NOMO-1 treated with DMSO at 0.1 percent for 48 hours (cell line): ENCODE measurements around the gene SPATA21.

Experiments used
- DNase-seq: peaks from one replicate; lab custom pipeline; 2025; ENCODE audit not compliant: unreplicated experiment; lab: John Stamatoyannopoulos, UW

SPATA21 gene

DNA sequence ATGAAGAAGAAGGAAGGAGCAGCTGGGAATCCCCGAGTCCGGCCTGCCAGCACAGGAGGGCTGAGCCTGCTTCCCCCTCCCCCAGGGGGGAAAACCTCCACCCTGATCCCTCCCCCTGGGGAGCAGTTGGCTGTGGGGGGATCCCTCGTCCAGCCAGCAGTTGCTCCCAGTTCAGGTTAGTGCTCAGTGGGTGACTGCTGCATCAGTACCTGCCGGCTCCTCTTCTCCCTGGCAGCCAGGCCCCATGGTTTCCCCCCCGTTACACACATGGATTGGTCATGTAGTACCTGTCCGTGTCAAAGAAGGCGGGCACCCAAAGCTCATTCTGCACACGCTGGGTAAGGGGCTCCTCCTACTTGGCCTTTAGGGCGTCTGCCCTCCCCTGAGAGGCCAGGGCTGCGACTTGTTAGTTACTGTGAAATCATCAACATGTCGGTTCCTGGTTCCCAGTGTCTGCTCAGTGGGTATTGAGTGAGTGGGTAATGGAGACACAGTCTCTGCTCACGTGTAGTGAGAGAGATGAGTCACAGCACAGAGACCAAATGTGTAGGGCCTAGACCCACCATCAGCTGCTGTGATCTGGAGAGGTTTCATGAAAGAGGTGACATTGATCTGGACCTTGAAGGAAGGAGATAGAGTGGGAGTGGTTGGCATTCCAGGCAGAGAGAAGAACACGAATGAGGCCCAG lies 14.8 kb upstream of the SPATA21 start:
- no peak for DNase-seq

DNA sequence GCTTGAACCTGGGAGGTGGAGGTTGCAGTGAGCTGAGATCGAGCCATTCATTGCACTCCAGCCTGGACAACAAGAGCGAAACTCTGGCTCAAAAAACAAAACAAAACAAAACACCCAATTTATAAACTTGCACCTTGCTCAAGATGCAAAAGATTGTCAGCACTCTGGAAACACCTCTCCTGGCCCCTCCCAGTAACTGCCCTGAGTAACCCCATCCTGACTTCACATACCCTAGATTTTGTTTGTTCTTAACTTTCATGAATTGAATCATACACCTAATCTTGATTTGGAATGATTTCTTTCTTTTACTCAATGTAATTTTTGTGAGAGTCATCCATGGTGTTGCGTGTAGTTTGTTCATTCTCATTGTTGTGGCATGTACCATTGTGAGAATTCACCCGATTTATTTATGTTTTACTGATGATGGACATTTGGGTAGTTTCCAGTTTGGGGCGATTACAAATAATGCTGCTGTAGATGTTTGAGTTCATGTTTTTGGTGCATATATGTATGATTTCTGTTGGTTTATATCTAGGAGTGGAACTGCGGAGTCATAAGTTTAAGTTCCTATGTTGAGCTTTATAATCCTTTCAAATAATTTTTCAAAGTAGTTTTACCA lies 13.7 kb upstream of the SPATA21 start:
- DNase-seq, result no peak

DNA sequence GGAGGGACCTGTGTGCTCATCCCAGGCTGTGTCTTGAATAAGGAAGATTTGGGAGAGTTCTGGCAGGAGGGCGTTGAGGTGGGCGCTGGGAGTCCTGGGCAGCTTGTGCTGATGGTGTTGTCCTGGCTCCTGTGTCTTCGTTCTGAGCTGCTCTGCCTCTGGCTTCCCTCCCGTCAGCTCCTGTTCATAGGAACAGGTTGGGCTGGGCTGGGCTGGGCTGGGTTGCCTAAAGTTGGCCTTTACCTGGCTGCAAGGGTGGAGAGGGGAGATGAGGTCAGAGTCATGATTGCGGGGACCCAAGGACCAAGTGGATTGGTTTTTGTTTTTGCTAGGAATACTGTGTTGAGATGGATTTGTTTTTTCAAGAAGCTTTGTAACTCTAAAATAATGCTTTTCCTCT lies 12.4 kb upstream of the SPATA21 start:
- DNase-seq, result no peak

DNA sequence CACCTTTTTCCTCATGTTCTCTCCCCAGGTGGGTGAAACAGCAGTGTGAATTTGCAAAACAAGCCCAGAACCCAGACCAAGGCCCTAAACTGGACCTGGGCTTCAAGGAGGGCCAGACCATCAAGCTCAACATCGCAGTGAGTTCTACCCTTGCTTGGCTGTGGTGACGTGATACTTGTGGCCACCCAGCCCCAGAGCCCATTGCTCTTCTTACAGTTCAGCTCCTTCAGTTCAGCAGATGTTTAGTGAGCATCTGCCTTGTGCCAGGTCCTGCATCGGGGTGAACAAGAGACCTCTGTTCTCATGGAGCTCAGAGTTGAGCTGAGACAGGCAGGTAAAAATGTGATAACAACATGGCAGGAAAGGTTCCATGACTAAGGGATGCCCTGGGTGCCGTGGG lies 11.8 kb upstream of the SPATA21 start:
- no peak for DNase-seq

DNA sequence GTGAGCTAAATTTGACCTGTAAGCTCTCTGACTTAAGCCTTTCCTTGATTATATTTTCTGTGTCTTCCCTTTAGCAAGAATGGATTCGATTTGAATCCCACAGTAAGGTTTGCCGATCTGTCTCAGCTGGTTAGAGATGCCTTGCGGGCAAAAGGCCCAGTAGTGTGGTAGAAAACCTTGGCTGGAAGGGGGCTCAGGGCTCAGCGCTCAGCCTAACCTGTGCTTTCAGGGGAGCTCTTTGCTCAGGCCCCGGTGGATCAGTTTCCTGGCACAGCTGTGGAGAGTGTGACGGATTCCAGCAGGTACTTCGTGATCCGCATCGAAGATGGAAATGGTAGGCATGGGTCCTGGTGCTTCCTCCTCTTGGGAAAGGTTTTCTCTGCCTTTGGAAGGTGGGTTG lies 10.4 kb upstream of the SPATA21 start:
- DNase-seq, result no peak

DNA sequence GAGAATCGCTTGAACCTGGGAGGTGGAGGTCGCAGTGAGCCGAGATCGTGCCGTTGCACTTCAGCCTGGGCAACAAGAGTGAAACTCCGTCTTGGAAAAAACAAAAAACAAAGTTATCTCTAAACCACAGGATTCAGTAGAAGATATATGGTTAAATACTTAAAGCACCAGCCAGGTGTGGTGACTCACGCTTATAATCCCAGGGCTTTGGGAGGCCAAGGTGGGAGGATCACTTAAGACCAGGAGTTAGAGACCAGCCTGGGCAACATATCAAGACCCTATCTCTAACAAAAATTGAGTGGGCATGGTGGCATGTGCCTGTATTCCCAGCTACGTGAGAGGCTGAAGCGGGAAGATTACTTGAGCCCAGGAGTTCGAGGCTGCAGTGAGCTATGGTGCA lies 8.9 kb upstream of the SPATA21 start:
- DNase-seq, result no peak

DNA sequence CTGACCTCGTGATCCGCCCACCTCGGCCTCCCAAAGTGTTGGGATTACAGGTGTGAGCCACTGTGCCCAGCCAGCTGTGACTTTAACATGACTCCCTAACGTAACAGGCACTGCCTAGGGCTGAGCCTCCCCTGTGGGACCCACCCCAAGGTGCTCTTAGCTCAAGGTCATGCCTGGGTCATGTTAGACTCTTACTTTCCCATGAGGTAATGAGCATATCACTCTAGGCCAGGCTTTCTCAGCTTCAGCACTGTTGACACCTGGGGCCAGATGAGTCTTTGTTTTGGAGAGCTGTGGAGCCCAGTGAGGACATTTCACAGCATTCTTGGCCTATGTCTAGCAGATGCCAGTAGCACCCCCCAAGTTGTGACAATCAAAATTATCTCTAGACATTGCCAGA lies 7.8 kb upstream of the SPATA21 start:
- DNase-seq, result no peak

DNA sequence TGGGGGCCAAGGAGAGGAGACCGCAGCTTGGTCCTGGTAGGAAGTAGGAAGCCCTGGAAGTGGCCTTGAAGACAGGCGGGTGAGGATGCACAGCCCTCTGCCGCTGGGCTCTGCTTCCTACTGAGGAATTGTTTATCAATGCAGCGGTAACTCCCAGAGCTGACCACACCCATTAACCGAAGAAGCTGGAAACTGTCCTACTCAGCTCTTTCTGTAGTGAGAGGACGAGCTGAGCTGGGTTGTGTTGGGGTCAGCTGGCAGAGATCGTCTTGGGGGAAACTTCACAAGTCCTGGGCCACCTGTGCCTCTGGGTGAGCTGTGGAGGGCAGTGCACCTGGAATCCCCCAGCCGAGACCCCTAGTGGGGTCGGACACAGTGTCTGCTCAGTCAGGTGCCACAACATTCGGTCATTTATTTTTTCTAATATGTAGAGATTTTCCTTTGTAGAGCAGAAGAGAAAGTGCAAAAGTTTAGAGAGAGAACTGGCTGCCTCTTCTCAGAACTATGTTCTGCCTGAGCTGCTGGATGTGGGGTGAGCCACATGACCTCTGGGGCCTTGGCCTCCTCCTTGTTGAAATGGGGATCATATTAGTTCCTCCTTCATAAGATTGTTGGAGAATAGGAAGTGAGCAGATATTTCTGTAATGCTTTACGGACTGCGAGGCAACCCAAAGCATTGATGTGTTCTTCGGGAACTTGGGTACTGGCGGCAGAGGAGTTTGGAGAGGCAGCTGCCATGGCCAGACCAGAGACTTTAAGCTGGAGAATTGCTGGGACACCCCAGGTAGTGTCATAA lies 6.9 kb upstream of the SPATA21 start:
- DNase-seq, result no peak

DNA sequence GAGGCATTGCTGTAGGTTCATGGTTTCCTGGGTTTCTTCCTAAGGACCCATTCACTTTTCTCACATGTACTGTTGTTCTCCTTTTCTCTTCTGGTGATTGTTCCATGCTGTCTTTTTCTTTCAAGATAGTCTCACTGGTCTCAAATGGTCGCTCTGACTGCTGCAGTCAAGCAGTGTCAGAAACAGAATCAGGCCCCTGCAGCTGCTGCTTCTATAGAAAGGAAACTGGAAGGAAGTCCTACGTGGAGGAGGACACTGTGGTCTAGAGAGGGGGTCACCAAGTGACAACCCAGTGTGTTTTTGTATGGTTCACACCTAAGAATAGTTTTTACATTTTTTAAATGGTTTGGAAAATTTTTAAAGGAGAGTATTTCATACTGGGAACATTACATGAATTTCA lies 5.7 kb upstream of the SPATA21 start:
- no peak for DNase-seq

DNA sequence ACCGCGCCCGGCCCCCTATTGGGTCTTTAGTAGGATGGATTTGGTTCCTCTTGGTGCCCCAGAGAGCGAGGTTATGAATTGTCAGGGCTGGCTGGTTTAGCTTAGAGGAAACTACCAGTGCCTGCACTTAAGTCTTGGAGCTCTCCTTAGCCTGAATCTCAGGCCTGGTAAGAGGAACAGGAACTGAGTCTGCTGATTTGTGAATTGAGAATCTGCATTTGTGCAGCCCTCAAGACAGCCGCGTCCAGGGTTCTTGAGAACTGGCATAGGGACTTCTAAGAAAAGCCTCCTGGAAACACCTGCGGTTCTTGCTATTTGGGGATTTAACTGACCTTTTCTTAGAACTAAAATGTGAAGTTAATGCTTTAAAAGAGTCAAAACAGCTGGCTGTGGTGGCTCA lies 5.0 kb upstream of the SPATA21 start:
- no peak for DNase-seq

DNA sequence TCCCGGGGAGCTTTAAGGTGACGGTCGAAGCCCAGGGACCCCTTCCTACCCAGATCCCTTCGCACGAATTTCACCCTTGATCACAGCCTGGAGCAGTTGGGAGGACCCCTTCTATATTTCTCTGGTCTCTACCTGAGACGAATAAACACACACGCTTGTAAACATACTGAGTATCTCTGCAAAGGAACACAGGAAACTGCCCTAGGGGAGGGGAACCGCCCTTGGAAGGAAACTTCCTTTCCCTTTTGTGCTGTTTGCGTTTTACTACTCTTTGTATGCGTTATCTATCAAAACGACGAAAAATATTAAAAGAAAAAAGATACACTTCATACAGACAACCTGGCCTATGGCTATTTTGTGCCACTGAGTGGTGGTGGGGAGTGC lies 4.0 kb upstream of the SPATA21 start:
- DNase-seq, result no peak

DNA sequence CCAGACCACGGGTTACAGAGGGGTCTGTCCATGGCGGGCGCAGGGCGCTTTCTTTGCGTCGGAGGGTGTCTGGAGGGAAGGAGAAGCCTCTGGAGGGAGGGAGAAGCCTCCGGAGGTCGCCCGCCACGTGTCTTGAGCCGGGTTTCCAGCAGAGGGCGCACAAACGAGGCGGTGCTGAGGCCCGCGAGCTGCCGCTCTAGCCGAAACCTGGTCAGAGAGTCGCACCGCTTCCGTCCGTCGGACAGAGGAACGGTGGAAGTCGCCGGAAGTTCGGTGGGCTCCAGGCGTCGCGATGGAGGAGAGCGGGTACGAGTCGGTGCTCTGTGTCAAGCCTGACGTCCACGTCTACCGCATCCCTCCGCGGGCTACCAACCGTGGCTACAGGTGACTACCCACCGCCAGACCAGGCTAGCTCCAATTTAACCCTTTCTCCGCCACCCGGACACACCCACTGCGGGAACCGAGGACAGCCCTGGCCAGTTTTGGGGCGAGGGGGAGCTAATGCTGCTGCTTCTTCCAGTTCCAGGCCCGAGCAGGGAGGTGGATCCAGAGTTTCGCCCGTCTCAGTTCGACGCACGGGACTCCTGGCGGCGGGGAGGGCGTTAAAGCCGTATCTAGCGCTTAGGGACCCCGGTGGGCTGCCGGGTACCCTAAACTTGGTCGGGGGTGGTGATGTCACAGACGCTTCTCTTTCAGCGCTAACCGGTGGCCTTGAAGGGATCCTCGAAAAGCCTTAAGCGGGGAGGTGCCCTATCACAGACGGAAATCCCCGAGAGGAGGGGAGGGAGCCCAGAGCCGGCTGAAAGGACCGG lies 3.5 kb upstream of the SPATA21 start, which contains the start of gene NECAP2:
TSS of gene NECAP2 (plus strand) at position 255 of the 812 bp plus-strand sequence. CDS start at position 293, 38 bp downstream.
- peak; percentile 94 for DNase-seq

DNA sequence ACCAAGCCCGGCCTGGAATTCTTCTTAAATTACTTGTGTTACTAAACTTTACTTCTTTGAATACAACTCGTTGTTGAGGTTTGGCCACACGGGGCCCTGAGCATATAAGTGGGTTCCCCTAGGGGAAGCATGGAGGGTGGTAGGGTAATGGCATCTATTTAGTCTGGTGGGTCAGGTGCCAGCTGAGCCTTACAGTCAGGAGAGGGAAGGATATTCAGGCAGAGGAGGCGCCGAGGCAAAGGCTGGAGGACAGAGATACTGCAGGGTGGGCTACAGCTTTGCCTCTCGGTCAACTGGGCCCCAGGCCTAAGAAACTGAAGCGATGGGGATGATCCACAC lies 2.9 kb upstream of the SPATA21 start:
- no peak for DNase-seq

DNA sequence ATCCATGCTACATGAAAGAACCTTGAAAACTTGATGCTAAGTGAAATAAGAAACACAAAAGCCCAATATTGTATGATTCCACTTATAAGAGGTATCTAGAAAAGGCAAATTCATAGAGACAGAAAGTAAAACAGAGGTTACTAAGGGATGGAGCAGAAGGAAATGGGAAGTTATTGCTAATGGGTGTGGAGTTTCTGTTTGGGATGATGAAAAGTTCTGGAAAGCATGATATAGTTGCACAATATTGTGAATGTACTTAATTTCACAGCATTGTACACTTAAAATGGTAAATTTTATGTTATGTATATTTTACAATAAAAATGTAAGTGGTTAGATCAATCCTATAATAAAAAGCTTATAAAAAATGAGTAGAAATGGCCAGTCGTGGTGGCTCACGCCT lies 1.7 kb upstream of the SPATA21 start:
- no peak for DNase-seq

DNA sequence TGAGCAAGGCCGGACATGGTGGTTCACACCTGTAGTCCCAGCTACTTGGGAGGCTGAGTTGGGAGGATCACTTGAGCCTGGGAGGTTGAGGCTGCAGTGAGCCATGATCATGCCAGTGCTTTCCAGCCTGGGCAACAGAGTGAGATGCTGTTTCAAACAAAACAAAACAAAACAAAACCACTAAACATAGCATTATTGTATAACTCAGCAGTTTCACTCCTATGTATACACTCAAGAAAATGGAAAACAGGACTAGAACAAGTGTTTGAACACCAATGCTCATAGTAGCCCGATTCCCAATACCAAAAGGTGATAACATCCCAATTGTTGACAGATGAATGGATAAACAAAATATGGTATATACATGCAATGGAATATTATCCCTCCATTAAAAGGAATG lies 1.3 kb upstream of the SPATA21 start:
- DNase-seq, result no peak

DNA sequence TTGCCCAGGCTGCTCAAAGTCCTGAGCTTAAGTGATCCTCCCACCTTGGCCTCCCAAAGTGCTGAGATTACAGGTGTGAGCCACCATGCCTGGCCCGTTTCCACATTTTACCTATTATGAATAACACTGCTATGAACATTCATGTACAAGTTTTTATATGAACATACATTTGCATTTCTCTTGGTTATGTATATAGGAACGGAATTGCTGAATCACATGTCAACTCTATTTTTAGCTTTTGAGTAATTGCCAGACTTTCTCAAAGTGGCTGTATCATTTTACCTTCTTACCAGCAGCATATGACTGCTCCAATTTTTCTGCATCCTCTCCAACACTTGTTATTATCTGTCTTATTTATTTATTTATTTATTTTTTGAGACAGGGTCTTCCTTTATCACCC lies 2.7 kb downstream of the SPATA21 start:
- DNase-seq, result no peak

DNA sequence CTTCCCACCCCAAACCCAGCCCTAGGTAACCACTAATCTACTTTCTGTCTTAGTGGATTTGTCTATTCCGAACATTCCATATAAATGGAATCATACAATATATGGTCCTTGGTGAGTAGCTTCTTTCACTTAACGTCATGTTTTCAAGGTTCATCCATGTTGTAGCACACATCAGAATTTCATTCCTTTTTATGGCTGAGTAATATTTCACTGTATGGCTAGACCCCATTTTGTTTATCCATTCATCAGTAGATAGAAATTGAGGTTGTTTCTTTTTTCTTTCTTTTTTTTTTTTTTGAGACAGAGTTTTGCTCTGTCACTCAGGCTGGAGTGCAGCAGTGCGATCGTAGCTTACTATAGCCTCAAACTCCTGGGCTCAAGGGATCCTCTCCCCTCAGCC lies 3.2 kb downstream of the SPATA21 start:
- no peak for DNase-seq

DNA sequence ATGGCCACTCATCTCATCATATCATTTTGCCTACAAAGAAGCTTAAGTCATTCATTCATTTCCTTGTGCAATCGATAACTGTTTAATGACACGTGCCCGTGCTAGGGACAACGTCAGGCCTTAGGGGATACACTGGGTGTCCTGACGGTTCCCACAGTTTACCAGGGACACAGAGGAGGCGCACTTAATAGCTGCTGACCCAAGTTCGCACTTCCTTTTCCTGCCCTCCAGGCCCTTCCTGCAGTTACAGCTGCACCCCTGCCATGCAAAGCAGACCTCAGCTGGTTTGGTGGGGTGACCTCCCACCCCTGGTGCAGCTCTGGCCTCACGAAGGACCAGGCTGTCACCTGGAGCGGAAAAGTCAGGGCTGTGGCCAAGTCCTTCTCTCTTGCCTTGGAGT lies 4.2 kb downstream of the SPATA21 start:
- DNase-seq, result no peak

DNA sequence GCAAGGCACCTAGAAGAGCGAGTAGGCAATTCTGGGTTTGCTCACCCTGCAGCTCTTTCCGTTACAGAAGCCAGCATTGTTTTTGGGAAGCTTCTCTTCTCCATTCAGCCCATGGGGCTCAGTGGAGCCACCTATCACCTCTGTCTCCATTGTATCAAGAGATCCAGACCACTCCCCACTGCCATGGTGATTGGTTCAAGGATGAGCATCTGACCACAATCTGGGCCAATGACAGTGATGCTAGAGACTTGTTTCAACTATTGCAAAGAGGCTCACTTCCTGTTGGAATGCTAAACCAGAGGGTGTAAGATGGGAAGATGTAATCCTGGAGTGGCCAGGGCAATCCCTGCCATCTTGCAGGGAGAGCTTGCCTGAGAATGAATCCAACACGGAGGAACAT lies 6.6 kb downstream of the SPATA21 start:
- DNase-seq, result no peak

DNA sequence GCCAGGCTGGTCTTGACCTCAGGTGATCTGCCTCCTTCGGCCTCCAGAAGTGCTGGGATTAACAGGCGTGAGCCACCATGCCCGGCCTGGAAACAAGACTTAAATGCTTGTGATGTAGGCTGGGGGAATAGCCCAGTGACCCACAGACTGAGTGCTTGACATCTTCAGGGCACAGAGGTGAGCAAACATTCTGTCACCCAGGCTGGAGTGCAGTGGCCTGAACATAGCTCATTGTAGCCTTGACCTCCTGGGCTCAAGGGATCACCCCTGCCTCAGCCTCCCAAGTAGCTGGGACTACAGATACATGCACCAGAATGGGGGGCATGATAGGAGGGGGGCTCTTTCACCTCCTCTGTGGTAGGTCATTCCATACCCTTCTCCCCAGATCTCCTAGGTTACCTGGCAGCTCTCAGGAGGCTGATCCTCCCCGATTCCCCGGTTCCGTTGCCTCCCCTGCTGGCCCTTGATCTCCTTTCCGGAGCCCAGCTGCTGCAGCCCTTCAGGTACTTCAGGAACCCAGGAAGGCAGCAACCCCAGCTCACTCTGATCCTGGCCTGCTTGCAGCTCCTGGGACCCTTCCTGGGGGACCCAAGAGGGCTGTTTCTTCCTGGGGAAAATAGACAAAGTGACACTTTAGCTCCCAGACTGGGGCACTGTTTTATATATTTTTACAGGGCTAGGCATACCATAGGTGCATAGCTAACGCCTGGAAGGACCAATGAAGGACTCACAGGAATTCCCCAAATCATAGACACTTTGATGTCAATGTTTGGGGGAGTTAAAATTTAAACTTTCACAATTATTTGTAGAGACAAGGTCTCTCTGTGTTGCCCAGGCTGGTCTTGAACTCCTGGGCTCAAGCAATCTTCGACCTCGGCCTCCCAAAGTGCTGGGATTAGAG lies 11.8 kb downstream of the SPATA21 start:
- no peak for DNase-seq

DNA sequence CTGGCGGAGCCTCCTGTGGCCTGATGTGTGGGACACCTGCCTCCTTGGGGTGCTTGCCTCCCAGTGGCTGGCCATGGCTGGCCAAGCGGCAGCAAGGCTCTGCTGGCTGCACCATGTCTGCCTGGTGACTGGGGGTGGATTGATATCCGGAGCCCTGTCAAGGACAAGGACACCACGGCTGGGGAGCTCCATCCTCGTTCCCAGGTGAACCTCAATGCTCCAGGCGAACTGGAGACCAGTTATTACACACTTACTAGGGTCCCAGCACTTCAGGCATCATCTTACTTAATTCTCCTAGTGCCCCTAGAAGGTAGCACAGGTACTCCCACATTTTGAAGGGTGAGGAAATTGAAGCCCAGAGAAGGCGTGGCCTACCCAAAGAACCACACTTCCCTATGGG lies 15.2 kb downstream of the SPATA21 start:
- no peak for DNase-seq
